WTC11 (cell line): ENCODE data around the gene KRT16. TPM values are rescaled to one million over a fixed set of nuclear protein-coding genes. Genes with fewer than 3 reads are reported as not detected.
"Not testable (repeated sequence)": the region's sequence is repeated elsewhere in the genome, so short reads cannot be mapped to it uniquely, and the experiment has no call there.

Source experiments
- ATAC-seq: fragments of 200-7000 bp; cut with Tn5 transposase; 2 replicates; pipeline ENCODE4 v1.10.0; 2021; ENCODE audit warnings: mild to moderate bottlenecking, moderate library complexity
- CTCF ChIA-PET: fragments of 300-600 bp; sonication (Branson Sonifier 250); formaldehyde crosslinking; loops from one replicate; lab custom pipeline; 2021; ENCODE audit warnings: antibody characterized with exemption; lab: Charles Lee
- POLR2A ChIA-PET: fragments of 350-600 bp; sonication (Branson Sonifier 250); formaldehyde crosslinking; loops from one replicate; lab custom pipeline; 2021; ENCODE audit warnings: antibody characterized with exemption; lab: Charles Lee
- DNase-seq: peaks from one replicate; pipeline ENCODE4 v3.0.0; 2021; ENCODE audit warnings: low spot score
- H3K27ac Mint-ChIP-seq: 2 replicates; pipeline ENCODE4 v1.8.0; 2021; ENCODE audit warnings: mixed read lengths
- H3K27me3 Mint-ChIP-seq: 2 replicates; pipeline ENCODE4 v1.8.0; 2021; ENCODE audit warnings: low read depth, mild to moderate bottlenecking, moderate library complexity, mixed read lengths
- H3K36me3 Mint-ChIP-seq: 2 replicates; pipeline ENCODE4 v1.8.0; 2021; ENCODE audit warnings: mixed read lengths
- H3K4me1 Mint-ChIP-seq: 2 replicates; pipeline ENCODE4 v1.8.0; 2022; ENCODE audit warnings: mixed read lengths
- H3K4me3 Mint-ChIP-seq: 2 replicates; pipeline ENCODE4 v1.8.0; 2021; ENCODE audit warnings: mild to moderate bottlenecking, moderate library complexity, mixed read lengths
- H3K9me3 Mint-ChIP-seq: 2 replicates; pipeline ENCODE4 v1.8.0; 2021; ENCODE audit warnings: mixed read lengths
- JAZF1 ChIP-seq: fragments of 250-450 bp; sonication (Bioruptor Pico); IDR thresholded peaks from 2 replicates; pipeline ENCODE4 v1.9.0; 2021; ENCODE audit warnings: moderate library complexity, mild to moderate bottlenecking, inconsistent platforms
- JUN ChIP-seq: sonication (generic); formaldehyde crosslinking; IDR thresholded peaks from 2 replicates; pipeline ENCODE4 v1.8.0; 2023; ENCODE audit warnings: mild to moderate bottlenecking, missing genetic modification reagents
- NFYB ChIP-seq: sonication (generic); formaldehyde crosslinking; conservative IDR thresholded peaks from 2 replicates; pipeline ENCODE4 v1.8.0; 2022; ENCODE audit warnings: low read depth, missing genetic modification reagents
- NR2C2 ChIP-seq: sonication (generic); formaldehyde crosslinking; IDR thresholded peaks from 2 replicates; pipeline ENCODE4 v1.8.0; 2022; ENCODE audit warnings: mild to moderate bottlenecking, missing genetic modification reagents
- SP1 ChIP-seq: sonication (generic); formaldehyde crosslinking; conservative IDR thresholded peaks from 2 replicates; pipeline ENCODE4 v1.8.1; 2022; ENCODE audit warnings: missing genetic modification reagents
- TEAD1 ChIP-seq: sonication (generic); formaldehyde crosslinking; IDR thresholded peaks from 2 replicates; pipeline ENCODE4 v1.8.0; 2022; ENCODE audit warnings: mild to moderate bottlenecking, missing genetic modification reagents
- ZBTB21 ChIP-seq: sonication (generic); formaldehyde crosslinking; IDR thresholded peaks from 2 replicates; pipeline ENCODE4 v1.8.1; 2023; ENCODE audit warnings: mild to moderate bottlenecking, missing genetic modification reagents, borderline replicate concordance
- total RNA-seq: library from RNA; stranded (reverse); gene quantifications from 3 replicates; pipeline ENCODE4 v1.2.3, GENCODE V29; 2021
- TF ChIP-seq, protein P1 (sequence below): sonication (generic); formaldehyde crosslinking; IDR thresholded peaks from 2 replicates; pipeline ENCODE4 v1.8.0; 2022; ENCODE audit warnings: mild to moderate bottlenecking, missing genetic modification reagents
- TF ChIP-seq, protein P2 (sequence below): fragments of 250-450 bp; sonication (Bioruptor Pico); IDR thresholded peaks from 2 replicates; pipeline ENCODE4 v1.9.0; 2021; ENCODE audit warnings: mild to moderate bottlenecking
- TF ChIP-seq, protein P3 (sequence below): fragments of 250-450 bp; sonication (Bioruptor Pico); IDR thresholded peaks from 2 replicates; pipeline ENCODE4 v1.8.0; 2021; ENCODE audit warnings: mild to moderate bottlenecking
- TF ChIP-seq, protein P4 (sequence below): sonication (generic); formaldehyde crosslinking; IDR thresholded peaks from 2 replicates; pipeline ENCODE4 v1.8.0; 2023; ENCODE audit warnings: missing genetic modification reagents, mild to moderate bottlenecking, borderline replicate concordance

Gene KRT16
- total RNA-seq, 1 experiment from 2014 or later: not detected

DNA sequence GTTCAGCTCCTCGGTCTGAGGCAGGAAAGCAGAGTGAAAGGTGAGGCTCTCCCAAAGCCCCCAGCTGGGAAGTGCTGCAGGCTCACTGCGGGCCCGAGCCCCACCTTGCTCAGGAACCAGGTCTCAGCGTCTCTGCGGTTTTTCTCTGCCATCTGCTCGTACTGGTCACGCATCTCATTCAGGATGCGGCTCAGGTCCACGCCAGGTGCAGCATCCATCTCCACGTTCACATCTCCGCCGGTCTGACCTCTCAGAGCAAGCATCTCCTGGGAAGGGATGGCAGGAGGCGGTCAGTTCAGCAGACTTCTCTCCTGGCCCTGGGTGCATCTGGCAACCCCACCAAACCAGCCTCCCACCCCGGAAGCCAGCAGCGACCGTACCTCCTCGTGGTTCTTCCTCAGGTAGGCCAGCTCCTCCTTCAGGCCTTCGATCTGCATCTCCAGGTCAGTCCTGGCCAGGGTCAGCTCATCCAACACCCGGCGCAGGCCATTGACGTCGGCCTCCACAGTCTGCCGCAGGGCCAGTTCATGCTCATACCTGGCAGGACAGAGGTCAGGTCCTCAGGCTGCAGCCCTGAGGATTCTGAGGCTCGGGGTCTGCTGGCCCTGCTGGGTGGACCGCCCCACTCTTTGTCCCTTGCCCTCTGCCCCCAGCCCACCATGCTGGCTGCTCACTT, 1.5 kb downstream of the KRT16 start:
- POLR2A ChIA-PET: no interaction called here
- no peak for ATAC-seq
- peaks cover 12% of the 10 kb centered on the region for H3K36me3 Mint-ChIP-seq
- 0 out of 2 replicates have a peak, but pooled peaks cover 4% of the 10 kb centered on the region for H3K4me1 Mint-ChIP-seq
- no peak for DNase-seq
- TF ChIP-seq, protein P1, sequence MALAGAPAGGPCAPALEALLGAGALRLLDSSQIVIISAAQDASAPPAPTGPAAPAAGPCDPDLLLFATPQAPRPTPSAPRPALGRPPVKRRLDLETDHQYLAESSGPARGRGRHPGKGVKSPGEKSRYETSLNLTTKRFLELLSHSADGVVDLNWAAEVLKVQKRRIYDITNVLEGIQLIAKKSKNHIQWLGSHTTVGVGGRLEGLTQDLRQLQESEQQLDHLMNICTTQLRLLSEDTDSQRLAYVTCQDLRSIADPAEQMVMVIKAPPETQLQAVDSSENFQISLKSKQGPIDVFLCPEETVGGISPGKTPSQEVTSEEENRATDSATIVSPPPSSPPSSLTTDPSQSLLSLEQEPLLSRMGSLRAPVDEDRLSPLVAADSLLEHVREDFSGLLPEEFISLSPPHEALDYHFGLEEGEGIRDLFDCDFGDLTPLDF: no peak
- TF ChIP-seq NFYB (CRISPR knock-in tag) (no peak), TEAD1 (CRISPR knock-in tag) (no peak), NR2C2 (CRISPR knock-in tag) (no peak), ZBTB21 (no peak), JUN (no peak), JAZF1 (CRISPR knock-in tag) (no peak), SP1 (CRISPR knock-in tag) (no peak)
- TF ChIP-seq, protein P2, sequence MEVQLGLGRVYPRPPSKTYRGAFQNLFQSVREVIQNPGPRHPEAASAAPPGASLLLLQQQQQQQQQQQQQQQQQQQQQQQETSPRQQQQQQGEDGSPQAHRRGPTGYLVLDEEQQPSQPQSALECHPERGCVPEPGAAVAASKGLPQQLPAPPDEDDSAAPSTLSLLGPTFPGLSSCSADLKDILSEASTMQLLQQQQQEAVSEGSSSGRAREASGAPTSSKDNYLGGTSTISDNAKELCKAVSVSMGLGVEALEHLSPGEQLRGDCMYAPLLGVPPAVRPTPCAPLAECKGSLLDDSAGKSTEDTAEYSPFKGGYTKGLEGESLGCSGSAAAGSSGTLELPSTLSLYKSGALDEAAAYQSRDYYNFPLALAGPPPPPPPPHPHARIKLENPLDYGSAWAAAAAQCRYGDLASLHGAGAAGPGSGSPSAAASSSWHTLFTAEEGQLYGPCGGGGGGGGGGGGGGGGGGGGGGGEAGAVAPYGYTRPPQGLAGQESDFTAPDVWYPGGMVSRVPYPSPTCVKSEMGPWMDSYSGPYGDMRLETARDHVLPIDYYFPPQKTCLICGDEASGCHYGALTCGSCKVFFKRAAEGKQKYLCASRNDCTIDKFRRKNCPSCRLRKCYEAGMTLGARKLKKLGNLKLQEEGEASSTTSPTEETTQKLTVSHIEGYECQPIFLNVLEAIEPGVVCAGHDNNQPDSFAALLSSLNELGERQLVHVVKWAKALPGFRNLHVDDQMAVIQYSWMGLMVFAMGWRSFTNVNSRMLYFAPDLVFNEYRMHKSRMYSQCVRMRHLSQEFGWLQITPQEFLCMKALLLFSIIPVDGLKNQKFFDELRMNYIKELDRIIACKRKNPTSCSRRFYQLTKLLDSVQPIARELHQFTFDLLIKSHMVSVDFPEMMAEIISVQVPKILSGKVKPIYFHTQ: no peak
- TF ChIP-seq, protein P3, sequence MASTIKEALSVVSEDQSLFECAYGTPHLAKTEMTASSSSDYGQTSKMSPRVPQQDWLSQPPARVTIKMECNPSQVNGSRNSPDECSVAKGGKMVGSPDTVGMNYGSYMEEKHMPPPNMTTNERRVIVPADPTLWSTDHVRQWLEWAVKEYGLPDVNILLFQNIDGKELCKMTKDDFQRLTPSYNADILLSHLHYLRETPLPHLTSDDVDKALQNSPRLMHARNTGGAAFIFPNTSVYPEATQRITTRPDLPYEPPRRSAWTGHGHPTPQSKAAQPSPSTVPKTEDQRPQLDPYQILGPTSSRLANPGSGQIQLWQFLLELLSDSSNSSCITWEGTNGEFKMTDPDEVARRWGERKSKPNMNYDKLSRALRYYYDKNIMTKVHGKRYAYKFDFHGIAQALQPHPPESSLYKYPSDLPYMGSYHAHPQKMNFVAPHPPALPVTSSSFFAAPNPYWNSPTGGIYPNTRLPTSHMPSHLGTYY (CRISPR knock-in tag): no peak
- TF ChIP-seq, protein P4, sequence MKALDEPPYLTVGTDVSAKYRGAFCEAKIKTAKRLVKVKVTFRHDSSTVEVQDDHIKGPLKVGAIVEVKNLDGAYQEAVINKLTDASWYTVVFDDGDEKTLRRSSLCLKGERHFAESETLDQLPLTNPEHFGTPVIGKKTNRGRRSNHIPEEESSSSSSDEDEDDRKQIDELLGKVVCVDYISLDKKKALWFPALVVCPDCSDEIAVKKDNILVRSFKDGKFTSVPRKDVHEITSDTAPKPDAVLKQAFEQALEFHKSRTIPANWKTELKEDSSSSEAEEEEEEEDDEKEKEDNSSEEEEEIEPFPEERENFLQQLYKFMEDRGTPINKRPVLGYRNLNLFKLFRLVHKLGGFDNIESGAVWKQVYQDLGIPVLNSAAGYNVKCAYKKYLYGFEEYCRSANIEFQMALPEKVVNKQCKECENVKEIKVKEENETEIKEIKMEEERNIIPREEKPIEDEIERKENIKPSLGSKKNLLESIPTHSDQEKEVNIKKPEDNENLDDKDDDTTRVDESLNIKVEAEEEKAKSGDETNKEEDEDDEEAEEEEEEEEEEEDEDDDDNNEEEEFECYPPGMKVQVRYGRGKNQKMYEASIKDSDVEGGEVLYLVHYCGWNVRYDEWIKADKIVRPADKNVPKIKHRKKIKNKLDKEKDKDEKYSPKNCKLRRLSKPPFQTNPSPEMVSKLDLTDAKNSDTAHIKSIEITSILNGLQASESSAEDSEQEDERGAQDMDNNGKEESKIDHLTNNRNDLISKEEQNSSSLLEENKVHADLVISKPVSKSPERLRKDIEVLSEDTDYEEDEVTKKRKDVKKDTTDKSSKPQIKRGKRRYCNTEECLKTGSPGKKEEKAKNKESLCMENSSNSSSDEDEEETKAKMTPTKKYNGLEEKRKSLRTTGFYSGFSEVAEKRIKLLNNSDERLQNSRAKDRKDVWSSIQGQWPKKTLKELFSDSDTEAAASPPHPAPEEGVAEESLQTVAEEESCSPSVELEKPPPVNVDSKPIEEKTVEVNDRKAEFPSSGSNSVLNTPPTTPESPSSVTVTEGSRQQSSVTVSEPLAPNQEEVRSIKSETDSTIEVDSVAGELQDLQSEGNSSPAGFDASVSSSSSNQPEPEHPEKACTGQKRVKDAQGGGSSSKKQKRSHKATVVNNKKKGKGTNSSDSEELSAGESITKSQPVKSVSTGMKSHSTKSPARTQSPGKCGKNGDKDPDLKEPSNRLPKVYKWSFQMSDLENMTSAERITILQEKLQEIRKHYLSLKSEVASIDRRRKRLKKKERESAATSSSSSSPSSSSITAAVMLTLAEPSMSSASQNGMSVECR (CRISPR knock-in tag): no peak
- H3K4me3 Mint-ChIP-seq: no peak overlapping the region
- H3K9me3 Mint-ChIP-seq: peaks cover 17% of the 10 kb centered on the region
- no peak overlapping the region for H3K27ac Mint-ChIP-seq
- CTCF ChIA-PET: interaction anchor here (1.2 to 2.7 kb wide), 8 partner anchors 9 to 62 kb away, joined by 3 to 23 read pairs (median 14); no protein-coding TSS in a partner anchor
- peaks cover 3% of the 10 kb centered on the region; the same call in 1 of the 2 replicates for H3K27me3 Mint-ChIP-seq

DNA sequence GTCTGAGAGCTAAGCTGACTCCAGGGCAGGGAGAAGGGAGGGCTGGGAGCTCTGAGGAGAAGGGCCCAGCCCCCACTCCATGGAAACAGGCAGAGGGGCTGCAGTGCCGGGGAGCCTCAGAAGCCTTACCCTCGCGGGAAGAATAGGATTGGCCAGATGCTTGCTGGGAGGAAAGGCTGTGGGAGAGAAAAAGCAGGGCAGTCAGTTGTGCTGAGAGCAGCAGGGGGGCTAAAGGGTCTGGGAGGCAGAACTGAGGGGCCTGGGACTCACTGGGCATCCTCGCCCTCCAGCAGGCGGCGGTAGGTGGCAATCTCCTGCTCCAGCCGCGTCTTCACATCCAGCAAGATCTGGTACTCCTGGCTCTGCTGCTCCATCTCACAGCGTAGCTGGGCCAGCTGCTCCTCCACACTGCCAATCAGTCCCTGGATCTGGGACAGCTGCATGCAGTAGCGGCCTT, 2.5 kb downstream of the KRT16 start:
- Mint-ChIP-seq H3K9me3 (peaks cover 20% of the 10 kb centered on the region), H3K36me3 (peaks cover 12% of the 10 kb centered on the region)
- H3K4me1 Mint-ChIP-seq, H3K27me3 Mint-ChIP-seq, H3K4me3 Mint-ChIP-seq, H3K27ac Mint-ChIP-seq, POLR2A ChIA-PET: not testable (repeated sequence)
- CTCF ChIA-PET: interaction anchor here (0.6 to 2.7 kb wide), 19 partner anchors 9 to 1081 kb away, joined by 3 to 23 read pairs (median 5); partner anchors contain the start of gene KRT19
- DNase-seq (peak; percentile 79), ATAC-seq (peak; percentile 83)

DNA sequence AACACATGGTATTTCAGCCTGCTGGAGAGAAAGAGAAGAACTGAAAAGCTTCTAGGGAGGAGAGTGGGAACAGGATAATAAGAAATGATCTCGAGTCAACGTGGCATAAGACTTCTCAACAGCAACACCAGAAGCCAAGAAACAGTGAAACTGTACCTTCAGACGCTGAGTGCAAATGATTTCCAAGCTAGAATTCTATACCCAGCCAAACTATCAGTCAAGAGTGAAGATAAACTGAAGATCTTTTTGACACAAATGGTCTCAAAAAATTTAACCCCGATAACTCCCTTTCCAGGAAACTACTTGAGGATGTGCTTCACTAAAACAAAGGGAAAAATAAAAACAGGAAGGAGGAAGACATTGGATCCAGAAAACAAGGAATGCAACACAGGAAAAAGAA, 5.6 kb downstream of the KRT16 start:
- H3K4me1 Mint-ChIP-seq, H3K4me3 Mint-ChIP-seq, POLR2A ChIA-PET, DNase-seq, H3K27me3 Mint-ChIP-seq, ATAC-seq, H3K27ac Mint-ChIP-seq: not testable (repeated sequence)
- H3K36me3 Mint-ChIP-seq: peaks cover 12% of the 10 kb centered on the region
- CTCF ChIA-PET: interaction anchor here (1.8 to 1.9 kb wide), 2 partner anchors 41 to 59 kb away, joined by 6 to 8 read pairs; no protein-coding TSS in a partner anchor
- H3K9me3 Mint-ChIP-seq: peaks cover 20% of the 10 kb centered on the region
